NT2/D1 (cell line): ENCODE data around the gene PRR14L.
A peak's percentile ranks its signal among the peaks of the same experiment; 100 is the strongest.
"Not testable (repeated sequence)": the region's sequence is repeated elsewhere in the genome, so short reads cannot be mapped to it uniquely, and the experiment has no call there.

Source experiments
- DNase-seq: peaks from one replicate; pipeline ENCODE4 v3.0.0-alpha.2; 2011; ENCODE audit warnings: low read depth, low spot score
- H3K27me3 ChIP-seq: 2 replicates; pipeline ENCODE4 v1.6.0; 2011; ENCODE audit warnings: mild to moderate bottlenecking; ENCODE audit not compliant: insufficient read length, insufficient read depth
- H3K36me3 ChIP-seq: 2 replicates; pipeline ENCODE4 v1.6.1; 2011; ENCODE audit warnings: mild to moderate bottlenecking, low read length, mixed read lengths; ENCODE audit not compliant: insufficient read depth, insufficient read length
- H3K4me1 ChIP-seq: 2 replicates; pipeline ENCODE4 v1.5.1; 2011; ENCODE audit not compliant: insufficient read depth, insufficient read length
- H3K4me3 ChIP-seq: 2 replicates; pipeline ENCODE4 v1.5.1; 2011; ENCODE audit warnings: low read depth; ENCODE audit not compliant: insufficient read length
- H3K9ac ChIP-seq: 2 replicates; pipeline ENCODE4 v1.6.0; 2011; ENCODE audit warnings: low read depth; ENCODE audit not compliant: insufficient read length
- H3K9me3 ChIP-seq: 2 replicates; pipeline ENCODE4 v1.5.1; 2011; ENCODE audit warnings: mild to moderate bottlenecking, low read length; ENCODE audit not compliant: insufficient read depth
- SUZ12 ChIP-seq: IDR thresholded peaks from 2 replicates; pipeline ENCODE4 v1.6.1; 2011; ENCODE audit not compliant: insufficient read length, insufficient read depth; ENCODE audit errors: extremely low read depth
- YY1 ChIP-seq: IDR thresholded peaks from 2 replicates; pipeline ENCODE4 v1.6.1; 2011; ENCODE audit not compliant: insufficient read length, insufficient read depth
- ZNF274 ChIP-seq: IDR thresholded peaks from 2 replicates; pipeline ENCODE4 v1.6.1; 2011; ENCODE audit warnings: mild to moderate bottlenecking, low read depth, low read length

The PRR14L gene

GRCh38 chr22:31661851-31662667 is 87.9 kb downstream of the PRR14L start, which contains the start of gene PISD:
Gene PISD (minus strand): TSS chr22:31662215. CDS start chr22:31662208, 7 bp downstream.
- Histone ChIP-seq H3K36me3 (no peaks in the 10 kb centered on the region), H3K4me1 (no peaks in the 10 kb centered on the region), H3K4me3 (peak within 1 kb of the TSS; percentile 71), H3K27me3 (no peaks in the 10 kb centered on the region), H3K9me3 (no peaks in the 10 kb centered on the region), H3K9ac (peak within 1 kb of the TSS; percentile 79)
- no peak for TF ChIP-seq SUZ12
- peak; percentile 87 for TF ChIP-seq YY1
- no peak for TF ChIP-seq ZNF274
- peak; percentile 86 for DNase-seq

DNA sequence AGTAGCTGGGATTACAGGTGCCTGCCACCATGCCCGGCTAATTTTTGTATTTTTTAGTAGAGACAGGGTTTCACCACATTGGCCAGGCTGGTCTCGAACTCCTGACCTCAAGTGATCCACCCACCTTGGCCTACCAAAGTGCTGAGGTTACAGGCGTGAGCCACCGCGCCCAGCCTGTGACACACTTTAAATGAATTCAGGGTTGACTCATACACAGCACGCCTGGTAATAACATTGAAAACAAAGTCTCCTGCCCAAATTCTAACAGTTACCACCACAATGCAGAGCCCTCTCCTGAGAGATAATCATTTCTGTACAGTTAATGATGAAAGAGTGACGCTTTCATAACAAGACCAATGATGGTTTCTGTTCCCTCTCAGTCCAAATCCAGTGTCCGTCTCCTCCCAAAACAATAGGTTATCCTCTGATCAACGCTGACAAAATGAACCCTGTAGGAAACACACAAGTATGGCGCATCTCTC is 89.0 kb downstream of the PRR14L start:
- H3K27me3 ChIP-seq, H3K36me3 ChIP-seq, H3K4me1 ChIP-seq, DNase-seq, H3K9me3 ChIP-seq: not testable (repeated sequence)
- Histone ChIP-seq H3K9ac (peak overlapping the region; percentile 79), H3K4me3 (peak overlapping the region; percentile 71)

GRCh38 chr22:31659246-31659645 is 90.7 kb downstream of the PRR14L start:
- Histone ChIP-seq H3K27me3 (no peaks in the 10 kb centered on the region), H3K4me3 (no peak overlapping the region), H3K9me3 (no peaks in the 10 kb centered on the region), H3K36me3 (peaks cover 3% of the 10 kb centered on the region), H3K9ac (no peak overlapping the region), H3K4me1 (no peaks in the 10 kb centered on the region)
- no peak for DNase-seq
- TF ChIP-seq SUZ12 (no peak), ZNF274 (no peak), YY1 (no peak)

- Histone ChIP-seq H3K27me3 (no peaks in the 10 kb centered on the region), H3K9me3 (no peaks in the 10 kb centered on the region), H3K4me1 (no peaks in the 10 kb centered on the region), H3K4me3 (no peak overlapping the region), H3K9ac (no peak overlapping the region), H3K36me3 (peaks cover 8% of the 10 kb centered on the region)
- no peak for DNase-seq
- no peak for TF ChIP-seq YY1
- TF ChIP-seq SUZ12 = no peak
- no peak for TF ChIP-seq ZNF274
Measured at GRCh38 chr22:31654408-31654807, 95.5 kb downstream of the PRR14L start.

DNA sequence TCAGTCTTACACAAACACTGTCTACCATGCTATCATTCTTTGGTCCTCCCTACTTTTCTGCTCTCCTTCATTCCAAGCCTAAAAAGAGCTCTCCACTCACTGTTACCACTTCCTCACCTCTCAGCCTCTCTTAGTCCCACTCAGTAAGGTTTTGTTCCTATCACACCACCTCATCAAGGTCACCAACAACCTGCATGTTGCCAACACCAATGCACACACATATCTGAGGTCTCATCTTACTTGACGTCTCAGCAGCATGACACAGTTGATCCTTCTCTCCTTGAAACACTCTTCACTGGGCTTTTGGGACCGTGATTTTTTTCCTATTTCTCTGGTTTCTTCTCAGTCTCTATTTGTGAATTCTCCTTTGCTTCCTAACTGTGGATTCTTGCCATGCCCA is 96.0 kb downstream of the PRR14L start:
- peaks cover 13% of the 10 kb centered on the region for H3K36me3 ChIP-seq
- DNase-seq = no peak
- TF ChIP-seq ZNF274 = no peak
- no peak for TF ChIP-seq YY1
- TF ChIP-seq SUZ12 = no peak
- H3K4me1 ChIP-seq = no peaks in the 10 kb centered on the region
- H3K27me3 ChIP-seq = no peaks in the 10 kb centered on the region
- H3K4me3 ChIP-seq = no peak overlapping the region
- no peaks in the 10 kb centered on the region for H3K9me3 ChIP-seq
- no peak overlapping the region for H3K9ac ChIP-seq

- H3K36me3 ChIP-seq = peaks cover 18% of the 10 kb centered on the region
- H3K27me3 ChIP-seq = no peaks in the 10 kb centered on the region
- no peaks in the 10 kb centered on the region for H3K9me3 ChIP-seq
- H3K4me1 ChIP-seq = no peaks in the 10 kb centered on the region
- TF ChIP-seq SUZ12 (no peak), ZNF274 (no peak), YY1 (no peak)
- no peak overlapping the region for H3K4me3 ChIP-seq
- H3K9ac ChIP-seq = no peak overlapping the region
- no peak for DNase-seq
Measured at GRCh38 chr22:31652911-31653684, 96.8 kb downstream of the PRR14L start.

GRCh38 chr22:31652088-31652487 is 97.8 kb downstream of the PRR14L start:
- Histone ChIP-seq H3K36me3 (peaks cover 29% of the 10 kb centered on the region), H3K9me3 (no peaks in the 10 kb centered on the region), H3K4me3 (no peak overlapping the region), H3K4me1 (peaks cover 4% of the 10 kb centered on the region), H3K27me3 (no peaks in the 10 kb centered on the region), H3K9ac (no peak overlapping the region)
- TF ChIP-seq SUZ12 (no peak), ZNF274 (no peak), YY1 (no peak)
- no peak for DNase-seq
